Medulla oblongata (tissue), 1 donor: Measurements from ENCODE around the gene MTHFD1.

ENCODE experiments used
- DNase-seq: peaks from one replicate; pipeline ENCODE4 v3.0.0-alpha.2; 2015; ENCODE audit errors: extremely low spot score

Gene MTHFD1

DNA sequence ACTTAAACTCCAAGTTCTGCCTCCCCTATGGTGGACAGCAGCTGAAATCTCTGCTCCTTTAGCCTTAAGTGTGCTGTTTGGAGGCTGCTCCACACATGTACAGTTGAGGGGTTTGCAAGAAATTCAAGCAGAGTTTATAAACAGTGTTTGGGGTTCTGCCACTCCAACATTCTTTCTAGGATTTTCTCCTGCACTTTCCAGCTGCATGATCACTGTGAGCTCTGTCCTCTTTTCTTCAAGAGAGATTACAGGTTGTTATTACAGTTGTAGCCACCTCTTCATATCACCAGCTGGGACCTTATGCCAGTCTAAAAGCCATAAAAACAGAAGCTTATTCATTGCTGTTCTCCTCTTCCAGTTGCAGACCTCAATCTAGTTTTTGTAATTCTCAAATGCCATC lies 107.1 kb downstream of the MTHFD1 start:
- no peak for DNase-seq

DNA sequence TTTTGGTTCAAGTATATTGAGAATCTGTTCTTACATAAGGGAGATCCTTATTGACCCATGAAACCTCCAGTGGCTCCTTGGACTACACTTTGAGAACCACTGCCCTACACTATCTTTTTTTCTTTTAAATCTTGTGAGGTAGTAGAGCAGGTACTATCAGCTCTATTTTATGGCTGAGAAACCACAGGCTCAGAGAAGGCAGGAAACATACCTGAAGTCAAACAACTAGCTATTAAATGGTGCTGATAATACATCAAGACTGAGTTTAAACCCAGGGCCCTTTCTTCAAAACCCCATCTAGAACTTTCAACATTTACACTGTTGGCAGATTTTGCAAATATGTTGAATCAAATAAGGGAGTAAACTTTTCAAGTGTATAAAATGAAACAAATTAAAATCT lies 108.6 kb downstream of the MTHFD1 start:
- DNase-seq, result no peak

DNA sequence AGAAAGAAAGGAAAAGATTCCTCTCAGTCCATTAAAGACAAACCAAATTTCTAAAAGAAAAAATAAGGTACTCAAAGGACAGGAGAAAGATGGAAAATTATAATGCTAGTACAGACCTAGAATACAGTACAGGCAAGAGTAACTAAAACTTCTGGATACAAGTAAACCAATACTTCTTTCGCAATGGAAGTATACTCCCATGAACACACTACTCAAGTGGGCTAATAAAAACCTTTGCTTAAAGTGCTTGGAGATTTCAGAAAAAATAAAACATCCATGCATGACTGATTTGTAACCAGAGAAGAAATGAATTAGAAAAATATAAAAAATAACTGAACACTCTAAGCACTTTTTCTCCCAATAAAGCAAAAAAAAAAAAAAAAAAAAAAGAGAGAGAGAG lies 111.9 kb downstream of the MTHFD1 start:
- no peak for DNase-seq

DNA sequence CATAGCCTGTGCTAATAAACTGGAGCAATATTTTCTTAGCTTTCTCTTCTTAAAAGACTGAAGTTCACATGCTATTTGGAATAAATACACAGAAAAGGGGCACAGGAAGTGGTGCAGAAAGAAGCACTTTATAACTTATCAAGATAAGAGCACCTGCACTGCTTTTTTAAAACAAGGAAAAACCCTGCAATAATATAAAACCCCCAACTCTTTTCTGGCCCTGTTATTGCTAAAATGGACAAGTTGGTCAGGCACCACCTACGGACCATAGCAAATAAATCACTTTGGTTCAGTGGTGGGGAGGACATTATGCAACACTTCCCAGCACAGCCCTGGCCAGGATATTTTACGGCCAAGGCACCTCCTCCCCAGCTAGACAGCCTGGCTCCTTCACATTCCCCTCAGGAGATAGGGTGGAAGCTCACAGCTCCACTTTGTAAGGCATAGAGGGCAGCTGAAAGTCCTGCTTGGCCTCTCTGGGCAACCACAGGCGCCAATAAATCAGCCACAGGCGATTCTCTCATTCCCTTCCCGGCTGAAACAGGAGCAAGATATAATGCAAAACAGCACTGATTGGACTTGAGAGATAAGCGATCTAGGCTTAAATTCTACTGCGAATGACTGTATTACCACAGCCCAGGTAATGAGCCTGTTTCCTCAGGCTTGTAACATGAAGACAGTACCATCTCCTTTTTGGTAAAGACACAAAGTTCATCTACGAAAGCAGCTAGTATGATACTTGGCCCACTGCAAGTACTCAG lies 113.4 kb downstream of the MTHFD1 start:
- no peak for DNase-seq

DNA sequence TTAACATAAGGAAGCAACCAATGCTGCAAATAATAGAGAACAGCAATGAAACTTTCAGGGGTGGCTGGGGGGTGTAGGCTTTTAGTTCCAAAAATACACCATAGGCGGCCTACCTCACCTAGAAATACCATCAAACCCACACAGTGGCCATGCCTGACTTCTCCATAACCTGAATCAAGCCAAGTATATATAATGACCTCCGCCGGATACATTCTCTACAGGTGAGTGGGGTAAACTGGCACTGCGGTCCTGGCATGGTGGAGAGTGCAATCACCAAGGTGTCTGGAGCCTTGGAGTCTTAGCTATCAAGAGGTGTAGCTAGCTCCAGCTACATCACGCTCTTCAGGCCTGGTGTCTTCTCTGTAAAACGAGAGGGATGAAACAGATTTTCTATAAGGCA lies 114.3 kb downstream of the MTHFD1 start:
- no peak for DNase-seq

DNA sequence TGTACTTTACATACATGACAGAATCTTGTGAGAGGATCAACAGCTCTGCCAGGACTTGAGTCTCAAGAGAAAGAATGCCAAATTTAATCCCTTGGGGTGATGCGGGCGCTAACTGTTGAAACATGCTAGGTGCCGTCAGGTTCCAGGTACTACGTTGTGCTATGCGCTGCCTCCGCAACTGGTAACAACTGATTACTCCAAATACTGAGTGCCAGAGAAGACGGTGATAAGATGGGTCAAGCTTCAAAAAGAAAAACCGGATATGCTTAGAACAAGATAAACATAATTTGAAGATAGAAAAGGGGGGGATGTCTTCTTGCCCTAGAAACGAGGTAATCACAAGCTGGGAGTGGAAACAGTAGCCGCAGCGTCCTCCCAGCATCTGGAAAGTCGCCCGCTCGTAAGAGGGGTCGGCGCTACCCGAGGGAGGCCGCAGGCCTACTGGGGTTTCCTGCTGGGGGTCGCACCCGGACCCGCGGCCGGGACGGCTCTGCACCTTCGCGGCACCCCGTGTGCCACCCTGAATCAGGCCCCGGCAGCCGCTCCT lies 114.8 kb downstream of the MTHFD1 start:
- DNase-seq, result no peak

DNA sequence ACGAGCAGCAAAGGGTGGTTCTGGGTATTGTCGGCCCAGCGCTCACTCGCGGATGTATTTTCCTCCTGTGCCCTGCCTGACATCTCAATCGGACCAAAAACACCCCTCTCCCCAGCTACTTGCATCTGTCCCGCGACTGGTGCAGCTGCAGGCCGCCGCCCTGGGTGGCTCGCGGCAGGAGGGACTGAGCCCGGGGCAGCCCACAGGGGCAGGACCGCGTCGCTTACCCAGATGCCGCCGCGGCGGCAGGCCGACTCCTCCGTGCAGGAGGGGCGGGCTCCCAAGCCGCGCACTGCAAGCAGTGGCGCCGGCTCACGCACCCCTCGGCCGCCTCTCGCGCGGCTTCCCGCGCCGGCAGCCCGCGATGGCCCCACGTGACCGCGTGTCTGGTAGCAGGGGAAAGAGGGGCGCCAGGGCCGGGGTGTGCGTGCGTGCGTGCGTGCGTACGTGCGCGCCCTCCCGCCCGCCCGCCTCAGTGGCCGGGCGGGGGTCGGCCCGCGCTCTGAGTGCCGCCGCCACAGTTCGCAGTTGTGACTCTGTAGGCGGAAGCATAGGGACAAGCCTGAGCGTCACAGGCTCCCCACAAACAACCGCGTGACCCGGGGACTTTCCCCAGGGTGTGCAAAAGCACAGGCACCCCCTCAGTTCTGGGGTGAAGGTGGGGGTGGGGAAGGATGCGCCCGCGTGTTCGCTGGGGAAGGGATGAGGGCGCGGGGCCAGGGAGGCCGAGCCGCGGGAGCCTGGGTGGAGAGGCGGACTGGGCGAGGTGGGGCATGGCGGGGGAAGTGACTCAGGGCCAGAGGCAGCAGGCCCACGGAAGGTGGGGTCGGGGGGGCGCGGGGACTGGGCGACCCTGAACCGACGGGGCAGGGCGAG lies 115.5 kb downstream of the MTHFD1 start, which contains the start of gene ZBTB25:
TSS of gene ZBTB25 (minus strand) at position 405 of the 876 bp plus-strand sequence. CDS start 13,305 bp downstream, outside the sequence.
- DNase-seq, result peak; percentile 93

DNA sequence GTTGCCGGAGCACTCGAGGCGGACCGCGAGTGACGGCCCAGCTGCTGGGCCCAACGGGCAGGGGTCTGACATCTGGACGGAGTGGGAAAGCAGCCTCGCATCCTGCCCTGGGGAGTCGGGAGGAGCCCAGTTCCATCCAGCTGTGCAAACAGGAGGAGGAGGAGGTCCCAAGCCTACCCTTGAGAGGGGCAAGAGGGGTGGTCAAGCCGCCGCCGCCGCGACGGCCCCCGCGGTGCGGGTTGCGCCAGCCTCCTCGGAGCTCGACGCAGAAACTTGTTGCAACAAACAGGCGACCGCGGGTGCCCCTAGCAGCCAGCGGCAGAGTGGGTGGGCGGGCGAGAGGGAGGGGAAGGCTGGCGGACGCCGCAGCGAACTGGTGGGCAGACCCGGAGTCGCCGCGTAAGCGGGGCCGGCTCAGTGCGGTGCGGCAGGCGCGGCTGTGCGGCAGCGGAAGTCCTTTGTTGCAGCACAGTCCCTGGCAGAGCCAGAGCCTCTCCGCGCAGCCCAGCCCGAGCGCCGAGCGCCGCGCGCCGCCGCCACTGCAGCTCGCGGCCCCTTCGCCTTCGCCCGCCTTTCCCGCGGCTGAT lies 116.2 kb downstream of the MTHFD1 start, which contains the start of gene ZBTB1:
TSS of gene ZBTB1 (plus strand) at position 461 of the 587 bp plus-strand sequence. CDS start 16,735 bp downstream, outside the sequence.
- peak; percentile 69 for DNase-seq

DNA sequence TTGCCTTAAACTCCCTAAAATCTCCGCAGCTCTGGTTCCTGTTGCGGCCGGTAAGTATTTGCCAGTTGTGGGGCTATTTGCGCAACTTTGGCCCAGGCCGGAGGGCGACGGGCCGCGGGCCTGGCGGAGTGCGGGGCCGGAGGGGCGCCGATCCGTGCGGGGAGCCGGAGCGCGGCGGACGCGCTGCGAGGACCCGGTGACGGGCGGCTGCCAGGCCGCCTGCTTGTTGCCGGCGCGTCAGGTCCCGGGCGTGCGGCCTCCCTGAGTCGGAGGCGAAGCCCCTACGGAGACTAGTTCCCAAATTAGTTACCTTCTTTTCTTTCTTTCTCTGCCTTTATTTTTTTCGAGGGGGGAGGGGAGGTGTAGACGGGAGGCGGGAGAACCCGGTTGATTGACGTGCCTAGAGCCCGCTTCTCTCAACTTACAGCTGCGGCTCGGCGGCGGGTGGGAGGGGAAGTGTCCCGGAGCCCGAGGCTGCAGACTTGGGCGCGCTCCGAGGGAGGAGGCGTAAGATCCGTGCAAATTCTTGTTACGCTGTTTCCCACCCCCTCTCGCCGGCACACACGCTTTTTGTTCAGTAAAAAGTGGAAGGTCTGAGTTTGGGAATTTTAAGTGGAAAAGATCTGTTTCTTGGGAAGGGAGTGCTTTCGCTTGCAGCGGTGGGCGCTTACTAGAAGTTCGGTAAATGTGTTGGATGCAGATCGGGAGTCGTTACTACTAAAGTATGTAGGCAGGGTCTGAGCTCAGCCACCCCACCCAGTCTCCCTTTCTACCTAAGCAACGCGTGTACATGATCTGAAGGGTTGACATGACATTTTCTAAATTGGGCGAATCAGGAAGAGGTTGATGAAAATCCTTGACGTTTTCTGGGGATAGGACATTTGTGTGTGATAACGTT lies 117.0 kb downstream of the MTHFD1 start:
- DNase-seq, result peak; percentile 95

DNA sequence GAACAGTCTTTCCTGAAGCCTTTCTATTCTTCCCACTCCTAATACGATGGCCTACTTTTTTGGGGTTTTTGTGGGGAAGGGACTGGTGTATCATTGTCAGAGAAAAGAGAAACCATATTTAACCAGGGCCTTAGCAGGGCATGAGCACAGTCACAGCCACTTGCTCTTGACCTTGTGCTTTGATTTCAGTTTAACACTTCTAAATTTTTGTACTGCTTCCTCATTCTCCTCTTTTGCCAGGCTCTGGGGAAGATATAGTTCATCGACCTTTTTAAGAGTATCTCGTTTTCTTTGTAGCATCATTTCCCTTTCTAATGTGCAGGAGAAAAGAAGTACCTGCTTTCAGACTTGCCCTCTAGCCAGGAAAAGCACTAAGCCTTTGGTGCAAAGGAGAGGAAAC lies 118.6 kb downstream of the MTHFD1 start:
- no peak for DNase-seq

DNA sequence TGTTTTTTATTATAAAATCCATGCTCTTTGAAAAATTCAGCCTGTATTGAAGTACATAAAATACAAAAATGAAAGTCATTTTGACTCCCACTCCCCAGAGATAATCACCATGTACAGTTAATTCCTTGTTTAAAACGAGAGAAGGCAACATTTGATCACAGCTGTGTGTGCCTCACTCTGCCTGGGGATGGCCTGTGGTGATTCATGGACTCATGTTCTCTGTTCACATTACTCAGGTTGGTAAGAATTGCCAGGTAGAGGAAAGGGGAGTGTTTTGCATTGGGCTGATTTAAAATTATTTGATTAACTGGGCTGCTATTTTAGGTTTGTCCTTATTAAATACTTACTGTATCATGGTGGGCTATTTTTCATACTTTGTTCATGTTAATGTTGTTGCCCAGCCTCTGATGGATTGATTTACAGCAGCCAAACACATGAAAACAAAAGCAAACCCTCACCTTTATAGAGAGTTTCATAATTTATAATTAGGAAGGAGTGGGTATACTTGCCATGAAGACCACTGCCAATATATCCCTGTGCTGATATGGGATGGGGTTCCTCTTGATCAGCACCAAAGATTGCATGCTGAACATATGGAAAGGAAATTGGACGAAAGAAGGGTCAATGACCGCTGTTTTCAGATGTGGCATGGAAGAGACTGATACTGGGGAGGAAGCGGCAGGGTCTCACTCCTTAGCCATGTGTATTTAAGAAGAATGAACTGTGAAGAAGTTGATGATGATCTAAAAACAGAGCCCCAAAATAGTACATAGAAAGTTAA lies 119.4 kb downstream of the MTHFD1 start:
- DNase-seq, result no peak

DNA sequence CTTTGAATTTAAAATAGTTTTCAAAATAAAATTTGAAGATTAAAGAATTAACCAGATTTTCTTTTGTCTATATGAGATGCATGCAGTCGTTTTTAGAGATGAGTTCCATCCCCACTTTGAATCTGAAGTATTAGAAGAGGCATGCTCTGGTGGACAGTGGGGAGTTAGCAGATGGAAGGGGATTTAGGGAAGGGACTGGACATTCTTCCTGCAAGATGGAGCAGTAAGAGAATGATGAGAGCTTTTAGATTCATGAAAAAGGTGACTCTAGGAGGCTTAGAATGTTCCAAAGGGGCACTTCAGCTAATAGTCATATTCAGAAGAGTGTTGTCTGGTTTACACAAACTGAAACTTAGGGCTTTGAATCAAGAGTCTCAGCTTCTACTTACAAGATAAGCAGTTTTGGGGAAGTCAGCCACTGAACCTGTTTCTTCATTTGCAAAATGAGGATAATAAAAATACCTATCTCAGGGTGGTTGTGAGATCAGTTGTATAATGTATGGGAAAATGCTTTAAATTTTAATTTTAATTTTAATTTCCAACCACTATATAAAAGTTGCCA lies 120.1 kb downstream of the MTHFD1 start:
- peak; percentile 41 for DNase-seq

DNA sequence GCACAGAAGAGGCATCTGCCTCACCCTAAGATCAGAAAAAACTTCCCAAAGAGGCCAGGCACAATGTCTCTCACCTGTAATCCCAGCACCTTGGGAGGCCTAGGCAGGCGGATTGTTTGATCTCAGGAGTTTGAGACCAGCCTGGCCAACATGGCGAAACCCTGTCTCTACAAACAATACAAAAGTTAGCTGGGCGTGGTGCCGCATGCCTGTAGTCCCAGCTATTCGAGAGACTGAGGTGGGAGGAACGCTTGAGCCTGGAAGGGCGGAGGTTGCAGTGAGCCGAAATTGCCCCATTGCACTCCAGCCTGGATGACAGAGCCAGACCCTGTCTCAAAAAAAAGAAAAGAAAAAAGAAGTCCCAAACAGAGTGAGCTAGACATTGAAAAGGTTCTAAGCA lies 120.9 kb downstream of the MTHFD1 start:
- no peak for DNase-seq
